Measurements from ENCODE around the gene BEND5.

GRCh38 chr1:48741380-48741779 is 35.3 kb downstream of the BEND5 start:
- TF ChIP-seq CTCF (conservative IDR thresholded peaks at IDR 0.05) (no peak), ZFX (IDR thresholded peaks at IDR 0.05) (no peak)

Measured in C4-2B (cell line).